Neural progenitor cell (in vitro differentiated cells): ENCODE measurements around the gene GOLM1. TPM values are rescaled to one million over a fixed set of nuclear protein-coding genes. Genes with fewer than 3 reads are reported as not detected.
A peak's percentile ranks its signal among the peaks of the same experiment; 100 is the strongest.

Source experiments
- DNase-seq: peaks from one replicate; pipeline ENCODE4 v3.0.0-alpha.2; 2016; ENCODE audit warnings: low spot score
- H2AFZ ChIP-seq: fragments of 200-600 bp; sonication (generic); replicated peaks from 2 replicates; pipeline ENCODE4 v1.6.1; 2016; ENCODE audit warnings: antibody characterized with exemption
- H3F3A ChIP-seq: fragments of 200-600 bp; sonication (generic); 2 replicates; pipeline ENCODE4 v1.6.1; 2016; ENCODE audit warnings: antibody characterized with exemption, low read depth
- H3K27ac ChIP-seq: fragments of 200-600 bp; sonication (generic); 2 replicates; pipeline ENCODE4 v1.5.1; 2016; ENCODE audit warnings: mild to moderate bottlenecking
- H3K27me3 ChIP-seq: fragments of 200-600 bp; sonication (generic); 2 replicates; pipeline ENCODE4 v1.6.1; 2016; ENCODE audit warnings: mild to moderate bottlenecking, moderate library complexity
- H3K36me3 ChIP-seq: fragments of 200-600 bp; sonication (generic); 2 replicates; pipeline ENCODE4 v1.5.1; 2016
- H3K4me1 ChIP-seq: fragments of 200-600 bp; sonication (generic); 2 replicates; pipeline ENCODE4 v1.6.1; 2016; ENCODE audit warnings: mixed run types
- H3K4me2 ChIP-seq: fragments of 200-600 bp; sonication (generic); 2 replicates; pipeline ENCODE4 v1.6.1; 2016
- H3K4me3 ChIP-seq: fragments of 200-600 bp; sonication (generic); 2 replicates; pipeline ENCODE4 v1.5.1; 2016
- H3K79me2 ChIP-seq: fragments of 200-600 bp; sonication (generic); 2 replicates; pipeline ENCODE4 v1.6.1; 2016; ENCODE audit warnings: low read depth
- H3K9ac ChIP-seq: fragments of 200-600 bp; sonication (generic); 2 replicates; pipeline ENCODE4 v1.6.1; 2016
- H3K9me3 ChIP-seq: fragments of 200-600 bp; sonication (generic); 2 replicates; pipeline ENCODE4 v1.5.1; 2016; ENCODE audit warnings: low read depth
- H4K20me1 ChIP-seq: fragments of 200-600 bp; sonication (generic); 2 replicates; pipeline ENCODE4 v1.6.1; 2016; ENCODE audit warnings: low read depth
- H3K27ac Mint-ChIP-seq: 3 replicates; pipeline ENCODE4 v1.8.0; 2021; ENCODE audit warnings: mixed read lengths
- H3K27me3 Mint-ChIP-seq: 2 replicates; pipeline ENCODE4 v1.8.0; 2022; ENCODE audit warnings: low read depth, mild to moderate bottlenecking, inconsistent platforms, moderate library complexity, mixed read lengths; ENCODE audit not compliant: insufficient read depth
- H3K36me3 Mint-ChIP-seq: 3 replicates; pipeline ENCODE4 v1.8.0; 2021; ENCODE audit warnings: mixed read lengths
- H3K4me1 Mint-ChIP-seq: 3 replicates; pipeline ENCODE4 v1.8.0; 2021; ENCODE audit warnings: mixed read lengths
- H3K4me3 Mint-ChIP-seq: 3 replicates; pipeline ENCODE4 v1.8.0; 2021; ENCODE audit warnings: mild to moderate bottlenecking, moderate library complexity, mixed read lengths
- H3K9me3 Mint-ChIP-seq: 3 replicates; pipeline ENCODE4 v1.8.0; 2020; ENCODE audit warnings: mixed read lengths
- EZH2 ChIP-seq: fragments of 200-600 bp; sonication (generic); IDR thresholded peaks from 2 replicates; pipeline ENCODE4 v1.6.1; 2017; ENCODE audit warnings: antibody characterized with exemption, mild to moderate bottlenecking, moderate library complexity
- EZH2phosphoT487 ChIP-seq: fragments of 200-600 bp; sonication (generic); IDR thresholded peaks from 2 replicates; pipeline ENCODE4 v1.6.1; 2017; ENCODE audit warnings: antibody characterized with exemption
- total RNA-seq: library from RNA; depleted of rRNA; stranded (reverse); fragments of >200 nt; gene quantifications from 2 replicates; pipeline ENCODE4 v1.2.3, GENCODE V29; 2015; ENCODE audit warnings: low replicate concordance
- TF ChIP-seq, protein P1 (sequence below): fragments of 200-600 bp; sonication (generic); IDR thresholded peaks from 2 replicates; pipeline ENCODE4 v1.5.1; 2017; ENCODE audit warnings: antibody characterized with exemption, mild to moderate bottlenecking

The GOLM1 gene
- total RNA-seq, 1 donor from 2014 or later: 83.5 TPM

DNA sequence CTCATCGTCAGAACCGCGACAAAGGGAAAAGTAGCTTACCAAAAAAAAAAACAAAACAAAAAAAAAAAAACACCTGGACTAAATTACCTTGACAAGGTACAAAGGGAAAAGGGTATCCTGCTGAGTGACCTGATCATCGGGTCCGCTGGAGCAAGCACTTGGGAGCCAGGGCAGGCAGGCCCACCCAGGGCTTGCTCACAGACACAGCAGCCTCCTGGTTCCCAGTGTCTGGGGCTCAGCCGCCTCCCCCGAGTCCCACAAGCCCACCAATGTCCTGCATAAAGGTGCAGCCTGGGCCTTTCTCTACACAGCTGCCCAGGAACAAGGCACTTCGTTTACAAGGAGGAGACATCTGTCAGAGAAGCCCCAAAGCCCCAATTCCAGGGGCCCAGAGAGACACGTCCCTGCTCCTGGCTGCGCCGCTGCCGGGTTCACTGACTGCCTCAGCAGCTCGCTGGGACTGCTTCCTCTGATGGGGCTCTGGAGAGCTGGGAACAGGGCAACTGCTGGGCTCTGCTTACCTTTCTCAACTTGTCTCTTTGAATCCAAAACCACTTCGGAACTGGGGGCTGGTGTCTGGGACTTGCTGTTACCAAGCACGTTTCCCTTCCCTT, 63.4 kb downstream of the GOLM1 start:
- no peaks in the 10 kb centered on the region for H3K4me1 ChIP-seq
- Mint-ChIP-seq H3K4me3 (no peak overlapping the region), H3K27me3 (peaks cover 2% of the 10 kb centered on the region), H3K4me1 (peaks cover 3% of the 10 kb centered on the region), H3K9me3 (peaks cover 2% of the 10 kb centered on the region), H3K27ac (no peak overlapping the region), H3K36me3 (peaks cover 63% of the 10 kb centered on the region)
- DNase-seq: no peak
- no peak overlapping the region for H3K9ac ChIP-seq
- no peaks in the 10 kb centered on the region for H3K9me3 ChIP-seq
- H3K36me3 ChIP-seq: peaks cover 9% of the 10 kb centered on the region
- no peak overlapping the region for H3K4me3 ChIP-seq
- no peaks in the 10 kb centered on the region for H3K79me2 ChIP-seq
- peak overlapping the region; percentile 29 for H3K27ac ChIP-seq
- no peak overlapping the region for H2AFZ ChIP-seq
- H4K20me1 ChIP-seq: no peaks in the 10 kb centered on the region
- no peaks in the 10 kb centered on the region for H3F3A ChIP-seq
- H3K27me3 ChIP-seq: no peaks in the 10 kb centered on the region
- TF ChIP-seq EZH2phosphoT487 (no peak), EZH2 (no peak)
- TF ChIP-seq, protein P1, sequence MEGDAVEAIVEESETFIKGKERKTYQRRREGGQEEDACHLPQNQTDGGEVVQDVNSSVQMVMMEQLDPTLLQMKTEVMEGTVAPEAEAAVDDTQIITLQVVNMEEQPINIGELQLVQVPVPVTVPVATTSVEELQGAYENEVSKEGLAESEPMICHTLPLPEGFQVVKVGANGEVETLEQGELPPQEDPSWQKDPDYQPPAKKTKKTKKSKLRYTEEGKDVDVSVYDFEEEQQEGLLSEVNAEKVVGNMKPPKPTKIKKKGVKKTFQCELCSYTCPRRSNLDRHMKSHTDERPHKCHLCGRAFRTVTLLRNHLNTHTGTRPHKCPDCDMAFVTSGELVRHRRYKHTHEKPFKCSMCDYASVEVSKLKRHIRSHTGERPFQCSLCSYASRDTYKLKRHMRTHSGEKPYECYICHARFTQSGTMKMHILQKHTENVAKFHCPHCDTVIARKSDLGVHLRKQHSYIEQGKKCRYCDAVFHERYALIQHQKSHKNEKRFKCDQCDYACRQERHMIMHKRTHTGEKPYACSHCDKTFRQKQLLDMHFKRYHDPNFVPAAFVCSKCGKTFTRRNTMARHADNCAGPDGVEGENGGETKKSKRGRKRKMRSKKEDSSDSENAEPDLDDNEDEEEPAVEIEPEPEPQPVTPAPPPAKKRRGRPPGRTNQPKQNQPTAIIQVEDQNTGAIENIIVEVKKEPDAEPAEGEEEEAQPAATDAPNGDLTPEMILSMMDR: no peak
- H3K4me2 ChIP-seq: no peak overlapping the region

- Mint-ChIP-seq H3K4me1 (peaks cover 3% of the 10 kb centered on the region), H3K4me3 (no peak overlapping the region), H3K9me3 (no peaks in the 10 kb centered on the region), H3K27ac (no peak overlapping the region), H3K36me3 (peaks cover 67% of the 10 kb centered on the region), H3K27me3 (peaks cover 2% of the 10 kb centered on the region)
- H3F3A ChIP-seq: no peaks in the 10 kb centered on the region
- H2AFZ ChIP-seq: no peak overlapping the region
- H3K27ac ChIP-seq: no peak overlapping the region
- H3K4me3 ChIP-seq: no peak overlapping the region
- no peaks in the 10 kb centered on the region for H4K20me1 ChIP-seq
- peaks cover 9% of the 10 kb centered on the region for H3K36me3 ChIP-seq
- no peak overlapping the region for H3K4me2 ChIP-seq
- no peaks in the 10 kb centered on the region for H3K4me1 ChIP-seq
- no peaks in the 10 kb centered on the region for H3K9me3 ChIP-seq
- no peaks in the 10 kb centered on the region for H3K79me2 ChIP-seq
- no peaks in the 10 kb centered on the region for H3K27me3 ChIP-seq
- peak; percentile 69 for DNase-seq
- TF ChIP-seq EZH2 (no peak), EZH2phosphoT487 (no peak)
- TF ChIP-seq, protein P1: peak; percentile 74
- H3K9ac ChIP-seq: no peak overlapping the region
These were observed 64.3 kb downstream of the GOLM1 start for GRCh38 chr9:86034863-86035734.

- Histone ChIP-seq H3K27ac (no peak overlapping the region), H3K4me1 (peaks cover 2% of the 10 kb centered on the region), H2AFZ (no peak overlapping the region), H3K9me3 (no peaks in the 10 kb centered on the region), H4K20me1 (no peaks in the 10 kb centered on the region), H3K36me3 (peaks cover 7% of the 10 kb centered on the region), H3K27me3 (no peaks in the 10 kb centered on the region), H3K4me3 (no peak overlapping the region), H3K79me2 (no peaks in the 10 kb centered on the region), H3F3A (no peaks in the 10 kb centered on the region), H3K4me2 (no peak overlapping the region), H3K9ac (no peak overlapping the region)
- Mint-ChIP-seq H3K27ac (no peak overlapping the region), H3K4me3 (no peak overlapping the region), H3K4me1 (no peaks in the 10 kb centered on the region), H3K9me3 (no peaks in the 10 kb centered on the region), H3K36me3 (peaks cover 69% of the 10 kb centered on the region), H3K27me3 (no peaks in the 10 kb centered on the region)
- TF ChIP-seq EZH2 (no peak), EZH2phosphoT487 (no peak)
- TF ChIP-seq, protein P1: no peak
- no peak for DNase-seq
These were observed 71.6 kb downstream of the GOLM1 start for GRCh38 chr9:86027767-86028166.
